DND-41 (cell line): ENCODE measurements around the gene KCNC4.

Experiments
- EZH2 ChIP-seq: IDR thresholded peaks from 3 replicates; pipeline ENCODE4 v1.6.1; 2012; ENCODE audit warnings: borderline replicate concordance, low read depth, mild to moderate bottlenecking, moderate library complexity, low read length, inconsistent platforms; ENCODE audit not compliant: severe bottlenecking
- TF ChIP-seq, protein P1 (sequence below): IDR thresholded peaks from 2 replicates; pipeline ENCODE4 v1.5.1; 2012; ENCODE audit warnings: borderline replicate concordance, low read length, moderate library complexity, mild to moderate bottlenecking; ENCODE audit not compliant: poor library complexity, severe bottlenecking; ENCODE audit errors: extremely low read depth

DNA sequence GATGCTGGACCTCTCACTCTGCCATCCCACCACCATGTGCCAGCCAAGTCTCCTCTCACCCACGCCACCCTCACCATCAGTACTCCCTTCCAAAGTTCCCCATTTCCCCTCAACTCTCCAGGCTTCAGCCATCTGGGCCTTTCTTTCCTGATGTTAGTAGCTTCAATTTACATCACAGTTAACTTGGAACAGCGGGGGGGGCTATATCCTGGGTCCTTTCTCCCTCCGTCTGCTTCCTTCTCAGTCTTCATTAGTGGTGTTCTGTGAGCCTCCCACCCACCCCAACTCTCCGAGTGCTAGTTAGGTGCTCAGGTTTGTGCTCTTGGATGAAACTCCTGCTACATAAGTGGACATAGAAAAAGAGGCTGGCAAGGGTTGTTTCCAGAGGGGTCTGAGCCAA lies 31.9 kb downstream of the KCNC4 start:
- TF ChIP-seq, protein P1, sequence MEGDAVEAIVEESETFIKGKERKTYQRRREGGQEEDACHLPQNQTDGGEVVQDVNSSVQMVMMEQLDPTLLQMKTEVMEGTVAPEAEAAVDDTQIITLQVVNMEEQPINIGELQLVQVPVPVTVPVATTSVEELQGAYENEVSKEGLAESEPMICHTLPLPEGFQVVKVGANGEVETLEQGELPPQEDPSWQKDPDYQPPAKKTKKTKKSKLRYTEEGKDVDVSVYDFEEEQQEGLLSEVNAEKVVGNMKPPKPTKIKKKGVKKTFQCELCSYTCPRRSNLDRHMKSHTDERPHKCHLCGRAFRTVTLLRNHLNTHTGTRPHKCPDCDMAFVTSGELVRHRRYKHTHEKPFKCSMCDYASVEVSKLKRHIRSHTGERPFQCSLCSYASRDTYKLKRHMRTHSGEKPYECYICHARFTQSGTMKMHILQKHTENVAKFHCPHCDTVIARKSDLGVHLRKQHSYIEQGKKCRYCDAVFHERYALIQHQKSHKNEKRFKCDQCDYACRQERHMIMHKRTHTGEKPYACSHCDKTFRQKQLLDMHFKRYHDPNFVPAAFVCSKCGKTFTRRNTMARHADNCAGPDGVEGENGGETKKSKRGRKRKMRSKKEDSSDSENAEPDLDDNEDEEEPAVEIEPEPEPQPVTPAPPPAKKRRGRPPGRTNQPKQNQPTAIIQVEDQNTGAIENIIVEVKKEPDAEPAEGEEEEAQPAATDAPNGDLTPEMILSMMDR = no peak
- no peak for TF ChIP-seq EZH2
